ENCODE data around the gene ZNF644. TPM values are rescaled to one million over a fixed set of nuclear protein-coding genes. Genes with fewer than 3 reads are reported as not detected.
"Not testable (repeated sequence)": the region's sequence is repeated elsewhere in the genome, so short reads cannot be mapped to it uniquely, and the experiment has no call there.

ZNF644 gene
- total and polyA plus RNA-seq, 2 experiments from 2014 or later: 37.9 to 43.6 TPM

GRCh38 chr1:90919190-90919719, 102.6 kb downstream of the ZNF644 start:
- peak overlapping the region; percentile 17 for H3K27ac ChIP-seq
- H3K4me1 ChIP-seq (ENCODE audit: low read depth): peaks cover 20% of the 10 kb centered on the region
- TF ChIP-seq CTCF (IDR thresholded peaks at IDR 0.05; ENCODE audit: low read depth, low read length): no peak

GRCh38 chr1:90911353-90911752, 110.5 kb downstream of the ZNF644 start:
- Histone ChIP-seq H3K4me1 (ENCODE audit: low read depth) (peaks cover 8% of the 10 kb centered on the region), H3K9me3 (ENCODE audit: low read depth) (no peaks in the 10 kb centered on the region), H3K4me3 (no peak overlapping the region), H3K27ac (no peak overlapping the region), H3K27me3 (no peaks in the 10 kb centered on the region), H3K36me3 (peaks cover 18% of the 10 kb centered on the region)
- TF ChIP-seq CTCF (IDR thresholded peaks at IDR 0.05; ENCODE audit: low read depth, low read length): no peak
- DNase-seq (ENCODE audit: low read depth in 1 of 2, low spot score in 1 of 2): no peak

More at GRCh38 chr1:90919190-90919719, 102.6 kb downstream of the ZNF644 start:
- Histone ChIP-seq H3K9me3 (ENCODE audit: low read depth) (no peaks in the 10 kb centered on the region), H3K27me3 (no peaks in the 10 kb centered on the region), H3K36me3 (peaks cover 17% of the 10 kb centered on the region), H3K4me3 (no peak overlapping the region)
- no peak for DNase-seq (ENCODE audit: low read depth in 1 of 2, low spot score in 1 of 2)

DNA sequence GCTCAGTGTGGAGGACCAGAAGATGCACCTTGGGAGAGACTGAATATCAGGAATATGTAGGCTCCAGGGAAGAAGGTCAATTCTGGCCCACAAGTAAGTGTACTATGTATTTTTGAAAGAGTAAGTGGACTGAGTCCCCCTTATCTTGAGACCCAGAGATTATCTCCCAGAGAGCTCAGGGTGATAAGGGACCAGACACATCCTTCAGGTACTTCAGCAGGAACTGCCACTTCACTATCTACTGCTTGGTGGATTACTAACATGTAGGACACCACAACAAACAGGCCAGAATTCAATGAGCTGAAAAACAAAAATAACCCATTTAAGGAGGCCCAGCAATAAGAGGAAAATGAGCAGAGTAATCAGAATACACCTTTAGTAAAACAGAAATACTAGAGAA, 119.2 kb downstream of the ZNF644 start:
- no peak for DNase-seq (ENCODE audit: low read depth in 1 of 2, low spot score in 1 of 2)
- no peaks in the 10 kb centered on the region for H3K27me3 ChIP-seq
- peaks cover 6% of the 10 kb centered on the region for H3K36me3 ChIP-seq
- no peak overlapping the region for H3K27ac ChIP-seq
- no peaks in the 10 kb centered on the region for H3K9me3 ChIP-seq (ENCODE audit: low read depth)
- H3K4me3 ChIP-seq: no peak overlapping the region
- peaks cover 6% of the 10 kb centered on the region for H3K4me1 ChIP-seq (ENCODE audit: low read depth)
- TF ChIP-seq CTCF (IDR thresholded peaks at IDR 0.05; ENCODE audit: low read depth, low read length): no peak

GRCh38 chr1:90899263-90899662, 122.6 kb downstream of the ZNF644 start:
- no peak for DNase-seq (ENCODE audit: low read depth in 1 of 2, low spot score in 1 of 2)
- Histone ChIP-seq H3K9me3 (ENCODE audit: low read depth) (no peaks in the 10 kb centered on the region), H3K27me3 (no peaks in the 10 kb centered on the region), H3K27ac (no peak overlapping the region), H3K4me3 (no peak overlapping the region), H3K36me3 (peaks cover 6% of the 10 kb centered on the region), H3K4me1 (ENCODE audit: low read depth) (peaks cover 9% of the 10 kb centered on the region)
- TF ChIP-seq CTCF (IDR thresholded peaks at IDR 0.05; ENCODE audit: low read depth, low read length): no peak

GRCh38 chr1:90893679-90894078, 128.2 kb downstream of the ZNF644 start:
- H3K4me1 ChIP-seq (ENCODE audit: low read depth); H3K9me3 ChIP-seq (ENCODE audit: low read depth); H3K27ac ChIP-seq: not testable (repeated sequence)

DNA sequence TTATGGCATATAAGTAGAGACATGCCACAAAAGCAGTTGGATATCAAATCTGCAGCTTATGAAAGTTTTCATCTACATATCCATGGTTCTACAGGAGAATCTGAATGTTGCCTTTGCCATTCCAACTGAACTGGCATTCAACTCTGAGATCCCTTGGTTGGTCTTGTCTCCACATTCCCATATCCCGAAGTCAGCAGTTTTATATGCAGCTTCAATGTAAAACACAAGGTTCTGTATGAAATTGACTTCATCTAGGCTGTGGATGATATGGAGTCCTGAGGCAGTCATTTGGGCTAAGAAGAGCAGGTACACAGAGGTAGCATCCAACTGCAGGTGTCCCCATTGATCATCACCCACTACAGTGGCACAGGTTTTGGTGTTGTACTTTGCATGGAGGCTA, 129.0 kb downstream of the ZNF644 start:
- H3K27me3 ChIP-seq; H3K4me1 ChIP-seq (ENCODE audit: low read depth); H3K27ac ChIP-seq; DNase-seq (ENCODE audit: low read depth in 1 of 2, low spot score in 1 of 2); H3K9me3 ChIP-seq (ENCODE audit: low read depth); H3K4me3 ChIP-seq; H3K36me3 ChIP-seq: not testable (repeated sequence)

More at GRCh38 chr1:90893679-90894078, 128.2 kb downstream of the ZNF644 start:
- H3K4me3 ChIP-seq; DNase-seq (ENCODE audit: low read depth in 1 of 2, low spot score in 1 of 2); H3K27me3 ChIP-seq; H3K36me3 ChIP-seq: not testable (repeated sequence)

DNA sequence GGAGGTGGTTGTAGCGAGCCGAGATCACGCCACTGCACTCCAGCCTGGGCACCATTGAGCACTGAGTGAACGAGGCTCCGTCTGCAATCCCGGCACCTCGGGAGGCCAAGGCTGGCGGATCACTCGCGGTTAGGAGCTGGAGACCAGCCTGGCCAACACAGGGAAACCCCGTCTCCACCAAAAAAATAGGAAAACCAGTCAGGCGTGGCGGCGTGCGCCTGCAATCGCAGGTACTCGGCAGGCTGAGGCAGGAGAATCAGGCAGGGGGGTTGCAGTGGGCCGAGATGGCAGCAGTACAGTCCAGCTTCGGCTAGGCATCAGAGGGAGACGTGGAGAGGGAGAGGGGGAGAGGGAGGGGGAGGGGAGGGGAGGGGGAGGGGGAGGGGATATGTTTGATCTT, 129.6 kb downstream of the ZNF644 start:
- H3K27ac ChIP-seq; H3K4me1 ChIP-seq (ENCODE audit: low read depth); H3K9me3 ChIP-seq (ENCODE audit: low read depth); H3K4me3 ChIP-seq; H3K36me3 ChIP-seq; DNase-seq (ENCODE audit: low read depth in 1 of 2, low spot score in 1 of 2); H3K27me3 ChIP-seq: not testable (repeated sequence)

GRCh38 chr1:90891756-90892155, 130.1 kb downstream of the ZNF644 start:
- not testable (repeated sequence) for H3K4me1 ChIP-seq (ENCODE audit: low read depth); H3K27ac ChIP-seq; H3K9me3 ChIP-seq (ENCODE audit: low read depth); H3K4me3 ChIP-seq; H3K36me3 ChIP-seq; DNase-seq (ENCODE audit: low read depth in 1 of 2, low spot score in 1 of 2); H3K27me3 ChIP-seq

All from cardiac muscle cell (in vitro differentiated cells and primary cell).